Stimulated activated CD4-positive, alpha-beta T cell treated with anti-CD3 and anti-CD28 coated beads, Interleukin-4, amount 100 ng/mL, for 48 hours (primary cell): ENCODE measurements around the gene GOLGA6A.
A peak's percentile ranks its signal among the peaks of the same experiment; 100 is the strongest.
"Not testable (repeated sequence)": the region's sequence is repeated elsewhere in the genome, so short reads cannot be mapped to it uniquely, and the experiment has no call there.

ENCODE experiments used
- DNase-seq, 2 donors: peaks; one replicate each; pipeline ENCODE4 v3.0.0-alpha.2; 2020; ENCODE audit warnings: low read depth in 2 of 2

GOLGA6A gene

GRCh38 chr15:74082450-74082849, at the start of gene GOLGA6A:
TSS of gene GOLGA6A (minus strand) at chr15:74082550. CDS start at chr15:74082509, 41 bp downstream.
- not testable (repeated sequence) for DNase-seq

GRCh38 chr15:74131628-74132413, 49.5 kb upstream of the GOLGA6A start:
- no peak for DNase-seq

DNA sequence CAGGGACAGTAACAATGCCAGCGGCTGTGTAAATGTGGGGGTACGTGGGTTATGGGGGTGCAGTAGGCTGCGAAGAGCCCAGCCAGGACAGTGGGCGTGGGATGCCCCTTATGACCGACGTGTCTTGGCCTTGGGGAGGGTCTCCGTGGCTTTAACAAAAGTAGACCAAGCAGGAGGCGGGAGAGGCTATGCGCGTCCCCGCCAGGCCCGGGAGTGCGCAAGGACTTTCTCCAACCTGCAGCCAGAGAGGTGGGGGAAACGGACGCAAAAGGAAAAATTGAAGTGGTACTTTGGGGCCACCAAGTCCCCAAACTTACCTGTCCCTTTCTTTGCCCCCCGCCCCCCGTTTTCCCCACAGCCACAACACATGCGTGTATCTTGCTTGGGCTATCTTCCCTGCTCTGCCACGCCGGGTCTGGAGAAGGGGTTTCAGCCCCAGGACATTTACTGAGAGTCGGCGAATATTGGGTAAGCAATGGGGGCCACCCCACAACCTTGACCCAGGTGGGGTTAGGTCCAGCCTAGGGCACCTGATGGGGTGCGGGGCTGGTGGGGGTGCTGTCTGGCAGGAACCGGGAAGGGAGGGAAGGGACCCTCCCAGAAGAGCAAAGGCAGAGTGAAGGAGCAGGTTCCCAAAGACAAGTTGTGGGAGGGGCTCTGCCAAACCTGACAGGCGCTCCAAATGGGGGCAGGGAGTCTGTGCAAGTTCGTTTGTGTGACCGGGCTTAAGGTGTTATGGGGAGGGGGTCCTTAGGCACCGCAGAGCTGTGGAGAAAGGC, 48.7 kb upstream of the GOLGA6A start:
- no peak for DNase-seq

DNA sequence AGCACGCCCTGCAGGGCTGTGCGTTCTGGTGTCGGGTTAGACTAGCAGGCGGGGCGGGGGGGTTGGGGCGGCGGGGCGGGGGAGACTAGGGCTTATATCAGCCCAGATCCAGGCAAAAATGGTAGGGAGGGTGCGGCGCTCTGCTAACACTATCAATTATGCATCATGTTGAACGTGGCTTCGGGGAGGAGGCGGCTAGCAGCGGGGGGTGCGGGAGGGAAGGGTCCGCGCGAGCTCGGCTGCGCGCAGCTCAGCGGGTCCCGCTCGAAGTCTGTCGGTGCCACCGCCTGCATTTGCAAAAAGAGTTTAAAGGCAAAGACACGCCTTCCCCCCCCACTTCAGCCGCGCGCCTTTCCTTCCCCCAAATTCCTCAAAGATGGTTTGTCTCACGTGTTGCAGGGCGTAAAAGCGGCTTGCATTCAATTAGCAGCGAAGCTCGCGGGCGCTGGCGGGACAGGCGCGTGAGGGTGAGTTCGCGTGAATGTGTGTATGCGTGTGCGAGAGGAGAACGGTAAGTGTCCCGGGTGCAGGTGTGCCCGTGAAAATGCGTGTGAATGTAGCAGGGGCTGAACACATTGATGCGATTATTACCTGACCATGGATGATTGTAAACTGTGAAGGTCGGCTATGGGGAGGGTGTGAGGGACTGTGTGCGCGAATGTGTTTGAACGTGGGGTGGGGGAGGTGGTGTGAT, 48.0 kb upstream of the GOLGA6A start, which contains the start of gene ISLR2:
TSS of gene ISLR2 (plus strand) at position 432 of the 694 bp plus-strand sequence. CDS start 2,169 bp downstream, outside the sequence.
- no peak for DNase-seq

GRCh38 chr15:74129586-74130154, 47.3 kb upstream of the GOLGA6A start:
- DNase-seq: no peak

- no peak for DNase-seq
Measured at GRCh38 chr15:74128785-74129585, 46.6 kb upstream of the GOLGA6A start.

DNA sequence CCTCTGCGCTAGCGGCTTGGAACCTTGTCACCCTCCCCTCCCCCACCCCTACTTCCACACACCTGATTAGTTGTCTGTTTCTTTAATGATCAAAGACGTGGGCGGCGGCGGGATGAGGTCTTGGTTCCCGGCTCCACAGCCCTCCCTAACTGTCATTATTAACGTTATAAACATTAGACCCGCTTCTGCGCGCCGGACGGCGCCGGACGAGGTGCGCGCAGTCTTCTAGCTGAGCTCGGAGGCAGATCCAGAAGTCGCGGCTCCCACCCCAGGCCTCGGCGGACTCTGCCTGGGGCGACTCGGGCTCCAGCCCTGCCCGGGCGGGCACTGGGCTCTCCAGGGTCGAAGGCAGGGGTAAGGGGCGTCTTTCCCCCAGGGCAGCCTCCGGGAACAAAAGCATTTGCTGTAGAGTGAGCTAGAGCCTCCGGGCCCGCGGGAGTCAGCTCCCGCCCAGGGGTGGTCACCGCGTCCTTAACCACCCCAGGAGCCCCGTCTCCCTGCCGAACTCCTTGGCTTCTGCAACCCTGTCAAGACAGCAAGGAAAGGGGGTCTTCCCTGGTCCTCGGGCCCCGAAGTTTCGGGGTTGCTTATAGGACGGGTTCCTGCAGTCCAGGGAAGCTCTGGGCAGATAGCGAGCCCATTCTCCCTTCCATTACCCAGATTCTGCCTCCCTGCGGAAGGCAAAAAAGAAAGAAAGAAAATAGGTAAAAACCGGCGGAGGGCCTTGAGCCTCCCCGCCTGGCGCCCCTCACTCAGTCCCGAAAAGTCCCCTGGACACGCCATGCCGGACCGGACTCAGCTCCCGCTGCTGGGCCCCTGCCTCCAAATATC, 45.8 kb upstream of the GOLGA6A start:
- no peak for DNase-seq

GRCh38 chr15:74127255-74127953, 45.1 kb upstream of the GOLGA6A start:
- DNase-seq: peak; percentile 83 to 94

GRCh38 chr15:74124759-74125158, 42.4 kb upstream of the GOLGA6A start:
- DNase-seq: no peak

- DNase-seq: no peak
Measured at GRCh38 chr15:74124196-74124595, 41.8 kb upstream of the GOLGA6A start.

GRCh38 chr15:74123658-74124057, 41.3 kb upstream of the GOLGA6A start:
- no peak for DNase-seq

- no peak for DNase-seq
Measured at GRCh38 chr15:74123131-74123429, 40.7 kb upstream of the GOLGA6A start.

DNA sequence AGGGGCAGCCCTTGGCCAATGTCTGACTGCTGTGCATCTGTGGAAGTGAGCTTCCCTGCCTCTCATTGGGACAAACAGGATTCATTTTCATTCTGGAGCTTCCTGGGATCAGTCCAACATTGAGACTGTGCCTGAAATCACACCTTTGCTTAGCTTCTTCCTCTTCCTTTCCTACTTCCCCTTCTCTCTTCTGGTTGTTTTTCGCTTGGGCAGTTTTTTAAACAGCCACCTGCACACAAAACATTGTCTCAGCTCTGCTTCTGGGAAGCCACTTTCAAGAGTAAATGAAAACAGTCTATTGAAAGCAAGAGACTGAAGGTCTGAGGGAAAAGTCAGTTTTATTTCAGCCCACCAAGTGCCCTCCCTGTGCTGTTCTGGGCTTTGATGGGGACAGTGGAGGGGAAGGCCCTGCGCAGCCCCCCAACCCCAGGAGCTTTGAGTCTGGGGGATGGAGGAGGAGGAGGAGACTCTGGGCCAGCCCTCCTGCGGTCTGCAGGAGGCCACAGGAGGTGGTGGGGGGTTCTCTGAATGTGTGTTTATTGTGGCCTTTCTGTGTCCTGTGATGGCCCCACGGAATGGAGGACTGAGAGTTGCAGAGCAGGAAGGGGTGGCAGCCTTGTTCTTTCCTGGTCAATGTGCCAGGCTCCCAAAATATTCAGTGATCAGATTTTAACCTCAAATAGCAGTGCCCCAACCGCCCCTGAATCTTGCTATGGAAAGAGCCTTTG, 40.2 kb upstream of the GOLGA6A start:
- DNase-seq: no peak

- DNase-seq: no peak
Measured at GRCh38 chr15:74121858-74122257, 39.5 kb upstream of the GOLGA6A start.

- DNase-seq: no peak
Measured at GRCh38 chr15:74121039-74121438, 38.7 kb upstream of the GOLGA6A start.

GRCh38 chr15:74120426-74120825, 38.1 kb upstream of the GOLGA6A start:
- no peak for DNase-seq

GRCh38 chr15:74109713-74110112, 27.4 kb upstream of the GOLGA6A start:
- no peak for DNase-seq

GRCh38 chr15:74108611-74109010, 26.3 kb upstream of the GOLGA6A start:
- DNase-seq: not testable (repeated sequence)

DNA sequence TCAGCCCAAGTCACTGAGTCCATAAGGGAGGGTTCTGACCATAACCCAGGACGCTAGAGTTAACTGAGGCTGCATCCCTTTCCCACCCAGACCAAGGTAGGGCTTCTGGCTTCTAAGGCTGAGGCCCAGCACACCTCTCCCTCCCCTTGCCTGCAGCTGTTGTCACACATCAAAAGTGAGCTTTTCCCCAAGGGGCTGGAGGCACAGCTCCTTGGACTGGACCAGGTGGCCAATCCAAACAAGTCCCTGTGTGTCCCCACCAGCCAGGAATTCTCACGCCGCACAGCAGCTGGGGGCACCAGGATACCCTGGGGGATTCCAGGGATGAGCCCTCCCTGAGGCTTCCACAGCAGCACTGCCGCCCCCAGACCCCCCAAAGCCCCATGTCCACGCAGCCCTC, 25.8 kb upstream of the GOLGA6A start:
- no peak for DNase-seq
